OCI-LY1 (cell line): ENCODE data around the gene TMEM184A.

ENCODE experiments used
- H2AFZ ChIP-seq: fragments of 200-600 bp; sonication (generic), shearing (Covaris generic); 2 replicates; pipeline ENCODE4 v1.6.0; 2014; ENCODE audit warnings: antibody characterized with exemption, mild to moderate bottlenecking, low read length
- H3F3A ChIP-seq: fragments of 200-600 bp; sonication (generic), shearing (Covaris generic); 2 replicates; pipeline ENCODE4 v1.6.0; 2014; ENCODE audit warnings: mild to moderate bottlenecking, antibody characterized with exemption, low read length, moderate library complexity; ENCODE audit not compliant: insufficient read depth
- H3K27ac ChIP-seq: fragments of 200-600 bp; sonication (generic); 2 replicates; pipeline ENCODE4 v1.5.1; 2014; ENCODE audit warnings: low read length, mixed run types, mild to moderate bottlenecking, low read depth; ENCODE audit not compliant: poor library complexity, severe bottlenecking
- H3K27me3 ChIP-seq: fragments of 200-600 bp; sonication (generic); 2 replicates; pipeline ENCODE4 v1.6.0; 2014; ENCODE audit warnings: antibody characterized with exemption, mild to moderate bottlenecking, low read length, moderate library complexity; ENCODE audit not compliant: insufficient read depth
- H3K36me3 ChIP-seq: fragments of 200-600 bp; sonication (generic); 2 replicates; pipeline ENCODE4 v1.6.1; 2014; ENCODE audit warnings: mild to moderate bottlenecking, antibody characterized with exemption, low read length, moderate library complexity, mixed read lengths; ENCODE audit not compliant: insufficient read depth
- H3K4me1 ChIP-seq: fragments of 200-600 bp; sonication (generic); 2 replicates; pipeline ENCODE4 v1.5.1; 2014; ENCODE audit warnings: mild to moderate bottlenecking, low read length, moderate library complexity; ENCODE audit not compliant: insufficient read depth, severe bottlenecking
- H3K4me2 ChIP-seq: fragments of 200-600 bp; sonication (generic), shearing (Covaris generic); 2 replicates; pipeline ENCODE4 v1.6.1; 2014; ENCODE audit warnings: low read length
- H3K4me3 ChIP-seq: fragments of 200-600 bp; sonication (generic); 2 replicates; pipeline ENCODE4 v1.5.1; 2014; ENCODE audit warnings: low read length, low read depth, mild to moderate bottlenecking, mixed read lengths; ENCODE audit not compliant: poor library complexity, severe bottlenecking
- H3K79me2 ChIP-seq: fragments of 200-600 bp; shearing (Covaris generic); 2 replicates; pipeline ENCODE4 v1.6.1; 2016; ENCODE audit warnings: mixed run types, low read length, mixed read lengths; ENCODE audit not compliant: insufficient read depth
- H3K9ac ChIP-seq: fragments of 200-600 bp; sonication (generic), shearing (Covaris generic); 2 replicates; pipeline ENCODE4 v1.6.1; 2014; ENCODE audit warnings: mild to moderate bottlenecking, low read length, mixed read lengths
- H3K9me2 ChIP-seq: fragments of 200-600 bp; sonication (generic), shearing (Covaris generic); 2 replicates; pipeline ENCODE4 v1.6.1; 2014; ENCODE audit warnings: low read depth, mild to moderate bottlenecking, low read length, mixed read lengths
- H3K9me3 ChIP-seq: fragments of 200-600 bp; shearing (Covaris generic); 2 replicates; pipeline ENCODE4 v1.6.1; 2014; ENCODE audit warnings: low read length, mixed read lengths
- H4K20me1 ChIP-seq: fragments of 200-600 bp; sonication (generic), shearing (Covaris generic); 2 replicates; pipeline ENCODE4 v1.6.0; 2016; ENCODE audit warnings: mild to moderate bottlenecking, low read length; ENCODE audit not compliant: insufficient read depth
- CTCF ChIP-seq: fragments of 200-600 bp; sonication (generic), shearing (Covaris generic); IDR thresholded peaks from 2 replicates; pipeline ENCODE4 v1.5.1; 2017; ENCODE audit warnings: mild to moderate bottlenecking, antibody characterized with exemption, low read length, moderate library complexity, mixed read lengths
- EZH2 ChIP-seq: fragments of 200-600 bp; sonication (generic), shearing (Covaris generic); IDR thresholded peaks from 2 replicates; pipeline ENCODE4 v1.8.0; 2017; ENCODE audit warnings: borderline replicate concordance, mixed run types, mild to moderate bottlenecking, antibody characterized with exemption, low read length, moderate library complexity, mixed read lengths

TMEM184A gene

GRCh38 chr7:1544896-1545416 is 11.0 kb downstream of the TMEM184A start:
- Histone ChIP-seq H3K4me3 (no peak overlapping the region), H2AFZ (no peak overlapping the region), H3K27ac (no peak overlapping the region), H4K20me1 (no peaks in the 10 kb centered on the region), H3K9me3 (no peaks in the 10 kb centered on the region), H3K4me1 (no peaks in the 10 kb centered on the region), H3K79me2 (no peaks in the 10 kb centered on the region), H3F3A (no peaks in the 10 kb centered on the region), H3K27me3 (no peaks in the 10 kb centered on the region), H3K36me3 (peaks cover 39% of the 10 kb centered on the region), H3K4me2 (no peak overlapping the region), H3K9me2 (no peaks in the 10 kb centered on the region), H3K9ac (no peak overlapping the region)
- no peak for TF ChIP-seq CTCF
- TF ChIP-seq EZH2, result no peak

- Histone ChIP-seq H3F3A (no peaks in the 10 kb centered on the region), H3K27ac (no peak overlapping the region), H3K9me2 (no peaks in the 10 kb centered on the region), H3K9ac (no peak overlapping the region), H3K79me2 (no peaks in the 10 kb centered on the region), H3K4me1 (no peaks in the 10 kb centered on the region), H4K20me1 (no peaks in the 10 kb centered on the region), H3K27me3 (no peaks in the 10 kb centered on the region), H3K4me3 (no peak overlapping the region), H3K36me3 (peaks cover 45% of the 10 kb centered on the region), H2AFZ (no peak overlapping the region), H3K4me2 (no peak overlapping the region), H3K9me3 (no peaks in the 10 kb centered on the region)
- TF ChIP-seq CTCF (no peak), EZH2 (no peak)
Observed at GRCh38 chr7:1544178-1544895, 11.7 kb downstream of the TMEM184A start.

GRCh38 chr7:1543826-1544177 is 12.2 kb downstream of the TMEM184A start:
- no peaks in the 10 kb centered on the region for H3K79me2 ChIP-seq
- H3K4me2 ChIP-seq, result no peak overlapping the region
- H2AFZ ChIP-seq, result no peak overlapping the region
- H3K4me3 ChIP-seq, result no peak overlapping the region
- no peaks in the 10 kb centered on the region for H3K9me3 ChIP-seq
- no peaks in the 10 kb centered on the region for H3K9me2 ChIP-seq
- H3F3A ChIP-seq, result no peaks in the 10 kb centered on the region
- H3K27me3 ChIP-seq, result no peaks in the 10 kb centered on the region
- TF ChIP-seq EZH2 (no peak), CTCF (no peak)
- no peaks in the 10 kb centered on the region for H3K4me1 ChIP-seq
- no peaks in the 10 kb centered on the region for H4K20me1 ChIP-seq
- no peak overlapping the region for H3K27ac ChIP-seq
- H3K36me3 ChIP-seq, result peaks cover 48% of the 10 kb centered on the region
- H3K9ac ChIP-seq, result no peak overlapping the region
